B cell (primary cell): ENCODE measurements around the gene FAM83G. TPM values are rescaled to one million over a fixed set of nuclear protein-coding genes. Genes with fewer than 3 reads are reported as not detected.

Source experiments
- ATAC-seq: fragments of 200-7000 bp; cut with Tn5 transposase; one replicate; pipeline ENCODE4 v1.10.0; 2021; ENCODE audit warnings: low read depth, mild to moderate bottlenecking, moderate number of reproducible peaks, moderate library complexity
- CTCF ChIA-PET: fragments of 350-600 bp; sonication (Branson Sonifier 250); formaldehyde crosslinking; loops from one replicate; lab custom pipeline; 2021; ENCODE audit warnings: antibody characterized with exemption, inconsistent platforms; lab: Charles Lee
- POLR2A ChIA-PET: fragments of 350-600 bp; sonication (Branson Sonifier 250); formaldehyde crosslinking; loops from one replicate; lab custom pipeline; 2021; ENCODE audit warnings: antibody characterized with exemption; lab: Charles Lee
- DNase-seq: peaks from one replicate; pipeline ENCODE4 v3.0.0; 2013
- H2AFZ ChIP-seq: 2 replicates; pipeline ENCODE4 v1.6.1; 2012; ENCODE audit warnings: mild to moderate bottlenecking, low read depth, low read length; ENCODE audit not compliant: insufficient read depth, poor library complexity, severe bottlenecking
- H3K27ac ChIP-seq, 2 donors: 1 replicate in 1 of 2; 2 replicates in 1 of 2; pipeline ENCODE4 v1.5.1; 2012 to 2013; ENCODE audit warnings: low read length in 2 of 2, mild to moderate bottlenecking in 2 of 2, moderate library complexity in 1 of 2
- H3K27me3 ChIP-seq, 4 experiments: fragments of 200-600 bp in 1 of 4; sonication (generic) in 1 of 4; replicated peaks in 1 of 4; 1 replicate in 2 of 4; 2 replicates in 2 of 4; pipeline versions ENCODE4 v1.6.1 to v1.7.0; 2013 to 2016; ENCODE audit warnings: low read length in 3 of 4, mild to moderate bottlenecking in 2 of 4, mixed read lengths in 1 of 4, moderate library complexity in 1 of 4; ENCODE audit not compliant: insufficient read depth in 4 of 4, control insufficient read depth in 3 of 4; ENCODE audit errors: control extremely low read depth in 1 of 4
- H3K36me3 ChIP-seq, 2 experiments: replicated peaks in 1 of 2; 1 replicate in 1 of 2; 2 replicates in 1 of 2; pipeline versions ENCODE4 v1.6.1 to v1.7.1; 2013; ENCODE audit warnings: low read length in 1 of 2; ENCODE audit not compliant: insufficient read depth in 2 of 2, control insufficient read depth in 1 of 2; ENCODE audit errors: control extremely low read depth in 1 of 2, extremely low read depth in 1 of 2
- H3K4me1 ChIP-seq, 2 donors: fragments of 200-600 bp in 1 of 2; sonication (generic) in 1 of 2; 1 replicate in 1 of 2; 2 replicates in 1 of 2; pipeline versions ENCODE4 v1.5.1 to v1.6.1; 2013 to 2017; ENCODE audit warnings: low read length in 2 of 2; ENCODE audit not compliant: control insufficient read depth in 2 of 2, insufficient read depth in 2 of 2
- H3K4me2 ChIP-seq: replicated peaks from 2 replicates; pipeline ENCODE3; 2012; ENCODE audit warnings: mild to moderate bottlenecking, low read depth, low read length; ENCODE audit not compliant: poor library complexity, severe bottlenecking
- H3K4me3 ChIP-seq, 5 experiments: fragments of 200-600 bp in 1 of 5; sonication (generic) in 1 of 5; 1 replicate in 3 of 5; 2 replicates in 2 of 5; pipeline versions ENCODE4 v1.5.1 to v1.7.0; 2011 to 2016; ENCODE audit warnings: low read length in 4 of 5, mild to moderate bottlenecking in 4 of 5, low read depth in 2 of 5, control low read depth in 1 of 5, moderate library complexity in 1 of 5; ENCODE audit not compliant: insufficient read depth in 1 of 5; ENCODE audit errors: control extremely low read depth in 1 of 5, extremely low read depth in 1 of 5
- H3K79me2 ChIP-seq: fragments of 200-600 bp; sonication (generic); one replicate; pipeline ENCODE4 v1.6.0; 2016; ENCODE audit warnings: low read length; ENCODE audit not compliant: control insufficient read depth, insufficient read depth
- H3K9ac ChIP-seq: fragments of 200-600 bp; sonication (generic); 2 replicates; pipeline ENCODE4 v1.6.1; 2017; ENCODE audit warnings: mild to moderate bottlenecking, low read length, moderate library complexity
- H3K9me3 ChIP-seq, 3 donors: one replicate each; pipeline versions ENCODE4 v1.6.1 to v1.7.1; 2013; ENCODE audit warnings: low read length in 2 of 3; ENCODE audit not compliant: control insufficient read depth in 2 of 3, insufficient read depth in 1 of 3; ENCODE audit errors: control extremely low read depth in 1 of 3
- H4K20me1 ChIP-seq: 2 replicates; pipeline ENCODE4 v1.6.0; 2012; ENCODE audit warnings: mild to moderate bottlenecking, low read length; ENCODE audit not compliant: insufficient read depth, control insufficient read depth, poor library complexity, severe bottlenecking
- H3K27ac Mint-ChIP-seq: one replicate; pipeline ENCODE4 v1.8.0; 2021; ENCODE audit warnings: mixed read lengths
- H3K27me3 Mint-ChIP-seq: one replicate; pipeline ENCODE4 v1.8.0; 2021; ENCODE audit warnings: mixed read lengths
- H3K4me1 Mint-ChIP-seq: one replicate; pipeline ENCODE4 v1.8.0; 2021; ENCODE audit warnings: mixed read lengths
- H3K4me3 Mint-ChIP-seq: one replicate; pipeline ENCODE4 v1.8.0; 2021; ENCODE audit warnings: mixed read lengths
- H3K9me3 Mint-ChIP-seq: one replicate; pipeline ENCODE4 v1.8.0; 2022; ENCODE audit warnings: mixed read lengths; ENCODE audit not compliant: insufficient read depth
- EZH2 ChIP-seq: IDR thresholded peaks from 2 replicates; pipeline ENCODE4 v1.6.1; 2012; ENCODE audit warnings: borderline replicate concordance, low read depth, mild to moderate bottlenecking, moderate library complexity, low read length; ENCODE audit not compliant: insufficient read depth, poor library complexity, severe bottlenecking
- WGBS: methylation state at CpG from one replicate; pipeline ENCODE4 v1.1.5; 2013; ENCODE audit warnings: missing lambda C conversion rate; ENCODE audit not compliant: insufficient coverage; 5-methylcytosine and 5-hydroxymethylcytosine counted together
- intact Hi-C: fragments of 100-400 bp; cut with micrococcal nuclease; formaldehyde crosslinking; loops from one replicate; pipeline ENCODE4 v1.10.0; 2022
- polyA plus RNA-seq: library from polyadenylated mRNA; depleted of rRNA; stranded (reverse); fragments of >200 nt; gene quantifications from 2 replicates; pipeline ENCODE4 v1.2.3, GENCODE V29; 2012
- total RNA-seq, 2 donors: library from RNA; stranded (reverse); fragments of 120-200 nt in 1 of 2; gene quantifications; 1 replicate in 1 of 2; 2 replicates in 1 of 2; pipeline versions ENCODE4 v1.2.3 to v1.2.4, GENCODE V29; 2013 to 2022
- TF ChIP-seq, protein P1 (sequence below): fragments of 200-600 bp; IDR thresholded peaks from one replicate; pipeline ENCODE4 v1.8.0; 2022; ENCODE audit warnings: antibody characterized with exemption, mild to moderate bottlenecking

The FAM83G gene
- total and polyA plus RNA-seq, 2 donors (not counting 1 experiment from before 2014, with no cell fraction given), result 4.7 to 14.3 TPM

DNA sequence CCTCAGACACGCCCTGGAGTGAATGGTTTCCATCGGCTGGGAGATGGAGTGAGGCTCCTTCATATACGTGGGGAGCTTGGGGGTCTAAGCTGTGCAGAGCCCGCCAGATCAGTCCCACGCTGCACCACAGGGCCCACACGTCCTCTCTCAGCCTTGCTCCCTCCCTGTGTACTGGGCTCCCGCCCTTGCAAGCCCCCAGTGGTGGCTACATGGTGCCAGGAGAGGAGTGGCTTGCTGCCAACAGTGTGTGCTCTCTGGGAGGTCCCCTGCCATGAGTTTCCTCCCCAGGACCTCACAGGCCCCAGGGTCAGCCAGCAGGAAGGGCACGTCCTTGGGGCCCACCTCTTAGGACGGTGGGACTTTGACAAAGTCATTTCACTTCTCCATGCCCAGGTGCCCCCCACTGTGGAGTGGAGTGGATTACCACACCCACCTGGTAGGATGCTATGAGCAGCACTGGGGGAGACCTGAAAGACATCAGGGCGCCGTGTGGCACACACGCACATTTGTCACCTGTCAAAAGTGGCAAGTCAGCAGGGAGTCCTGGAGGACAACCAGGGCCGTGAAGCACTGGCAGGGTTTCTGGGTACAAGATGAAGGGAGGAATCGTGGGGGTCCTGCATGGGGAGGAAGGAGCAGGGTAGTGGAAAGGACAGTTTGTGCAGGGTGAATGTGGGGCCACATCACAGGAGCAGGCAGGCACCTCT, 38.9 kb downstream of the FAM83G start:
- intact Hi-C loops, result no loop called here
- CTCF ChIA-PET, result no interaction called here
- no peak for TF ChIP-seq EZH2
- TF ChIP-seq, protein P1, sequence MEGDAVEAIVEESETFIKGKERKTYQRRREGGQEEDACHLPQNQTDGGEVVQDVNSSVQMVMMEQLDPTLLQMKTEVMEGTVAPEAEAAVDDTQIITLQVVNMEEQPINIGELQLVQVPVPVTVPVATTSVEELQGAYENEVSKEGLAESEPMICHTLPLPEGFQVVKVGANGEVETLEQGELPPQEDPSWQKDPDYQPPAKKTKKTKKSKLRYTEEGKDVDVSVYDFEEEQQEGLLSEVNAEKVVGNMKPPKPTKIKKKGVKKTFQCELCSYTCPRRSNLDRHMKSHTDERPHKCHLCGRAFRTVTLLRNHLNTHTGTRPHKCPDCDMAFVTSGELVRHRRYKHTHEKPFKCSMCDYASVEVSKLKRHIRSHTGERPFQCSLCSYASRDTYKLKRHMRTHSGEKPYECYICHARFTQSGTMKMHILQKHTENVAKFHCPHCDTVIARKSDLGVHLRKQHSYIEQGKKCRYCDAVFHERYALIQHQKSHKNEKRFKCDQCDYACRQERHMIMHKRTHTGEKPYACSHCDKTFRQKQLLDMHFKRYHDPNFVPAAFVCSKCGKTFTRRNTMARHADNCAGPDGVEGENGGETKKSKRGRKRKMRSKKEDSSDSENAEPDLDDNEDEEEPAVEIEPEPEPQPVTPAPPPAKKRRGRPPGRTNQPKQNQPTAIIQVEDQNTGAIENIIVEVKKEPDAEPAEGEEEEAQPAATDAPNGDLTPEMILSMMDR, result no peak
- Mint-ChIP-seq H3K4me1 (peaks cover 3% of the 10 kb centered on the region), H3K27me3 (no peaks in the 10 kb centered on the region), H3K9me3 (no peaks in the 10 kb centered on the region), H3K27ac (no peak overlapping the region), H3K4me3 (no peak overlapping the region)
- H3K9me3 ChIP-seq, result no peaks in the 10 kb centered on the region
- no peak overlapping the region for H3K9ac ChIP-seq
- no peaks in the 10 kb centered on the region for H4K20me1 ChIP-seq
- H3K4me2 ChIP-seq, result no peak overlapping the region
- POLR2A ChIA-PET, result no interaction called here
- no peaks in the 10 kb centered on the region for H3K27me3 ChIP-seq
- WGBS, result 68% methylated on average over 13 of the region's 14 CpGs
- H3K79me2 ChIP-seq, result no peaks in the 10 kb centered on the region
- ATAC-seq (no peak), DNase-seq (no peak)
- no peak overlapping the region for H3K27ac ChIP-seq
- peaks cover 0 to 11% of the 10 kb centered on the region in 2 donors for H3K4me1 ChIP-seq
- H2AFZ ChIP-seq, result no peak overlapping the region
- peaks cover 0 to under 1% of the 10 kb centered on the region in 2 experiments for H3K36me3 ChIP-seq
- no peak overlapping the region for H3K4me3 ChIP-seq

- H3K9ac ChIP-seq, result no peak overlapping the region
- H3K27ac Mint-ChIP-seq, result no peak overlapping the region
- 96% methylated on average over 6 of the region's 9 CpGs for WGBS
- no peak overlapping the region for H2AFZ ChIP-seq
- POLR2A ChIA-PET, result no interaction called here
- CTCF ChIA-PET, result interaction anchor here (0.6 kb wide), 1 partner anchor 261 kb away, joined by 3 read pairs; no protein-coding TSS in a partner anchor
- H3K36me3 ChIP-seq, result no peaks in the 10 kb centered on the region
- H3K27ac ChIP-seq, result no peak overlapping the region
- H3K4me2 ChIP-seq, result no peak overlapping the region
- no peak for DNase-seq
- peaks cover 5% of the 10 kb centered on the region for H3K4me1 Mint-ChIP-seq
- no peaks in the 10 kb centered on the region for H3K9me3 Mint-ChIP-seq
- no peak overlapping the region for H3K4me3 ChIP-seq
- intact Hi-C loops, result no loop called here
- H3K79me2 ChIP-seq, result no peaks in the 10 kb centered on the region
- H3K27me3 ChIP-seq, result no peaks in the 10 kb centered on the region
- TF ChIP-seq, protein P1, result no peak
- TF ChIP-seq EZH2, result no peak
- H3K27me3 Mint-ChIP-seq, result no peaks in the 10 kb centered on the region
- H3K4me3 Mint-ChIP-seq, result no peak overlapping the region
- H4K20me1 ChIP-seq, result no peaks in the 10 kb centered on the region
- no peak for ATAC-seq
- H3K9me3 ChIP-seq, result no peaks in the 10 kb centered on the region
- peaks cover 0 to 13% of the 10 kb centered on the region in 2 donors for H3K4me1 ChIP-seq
These were observed 40.0 kb downstream of the FAM83G start for GRCh38 chr17:18964550-18964949.
